GM06990 (cell line): ENCODE measurements around the gene HS2ST1.

ENCODE experiments used
- DNase-seq: peaks from one replicate; pipeline ENCODE4 v3.0.0-alpha.2; 2011; ENCODE audit not compliant: insufficient read length; ENCODE audit errors: extremely low read depth
- H3K27me3 ChIP-seq: replicated peaks from 2 replicates; pipeline ENCODE4 v1.6.0; 2011; ENCODE audit warnings: low read length; ENCODE audit not compliant: control insufficient read depth, insufficient read depth
- H3K36me3 ChIP-seq: 2 replicates; pipeline ENCODE4 v1.5.1; 2011; ENCODE audit warnings: low read length; ENCODE audit not compliant: control insufficient read depth, insufficient read depth
- H3K4me3 ChIP-seq: replicated peaks from 2 replicates; pipeline ENCODE4 v1.5.1; 2011; ENCODE audit warnings: low read depth, mild to moderate bottlenecking, control low read depth, low read length
- CTCF ChIP-seq: IDR thresholded peaks from 2 replicates; pipeline ENCODE4 v1.5.1; 2011; ENCODE audit warnings: low read length, control low read depth, mild to moderate bottlenecking, inconsistent platforms; ENCODE audit not compliant: insufficient read depth, poor library complexity, severe bottlenecking

The HS2ST1 gene

DNA sequence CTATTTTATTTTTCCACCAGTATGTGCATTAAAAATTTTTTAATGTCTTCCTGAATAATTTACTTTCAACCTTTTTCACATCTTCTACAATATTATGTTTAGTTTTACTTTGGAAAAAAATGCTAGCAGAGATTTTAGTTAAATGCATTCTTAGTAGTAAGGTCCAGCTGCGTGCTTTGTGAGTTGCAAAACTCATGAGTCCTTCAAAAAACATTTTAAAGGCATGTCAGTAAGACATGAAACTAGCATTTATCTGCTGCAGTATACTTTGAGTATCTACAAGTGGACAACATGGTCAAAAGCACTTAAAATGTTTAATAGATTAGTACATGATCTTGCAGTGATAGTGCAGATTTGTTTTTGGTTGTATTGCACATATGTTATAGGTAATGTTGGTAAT, 139.0 kb downstream of the HS2ST1 start:
- Histone ChIP-seq H3K36me3 (no peaks in the 10 kb centered on the region), H3K27me3 (no peaks in the 10 kb centered on the region), H3K4me3 (no peak overlapping the region)
- no peak for TF ChIP-seq CTCF
- no peak for DNase-seq

DNA sequence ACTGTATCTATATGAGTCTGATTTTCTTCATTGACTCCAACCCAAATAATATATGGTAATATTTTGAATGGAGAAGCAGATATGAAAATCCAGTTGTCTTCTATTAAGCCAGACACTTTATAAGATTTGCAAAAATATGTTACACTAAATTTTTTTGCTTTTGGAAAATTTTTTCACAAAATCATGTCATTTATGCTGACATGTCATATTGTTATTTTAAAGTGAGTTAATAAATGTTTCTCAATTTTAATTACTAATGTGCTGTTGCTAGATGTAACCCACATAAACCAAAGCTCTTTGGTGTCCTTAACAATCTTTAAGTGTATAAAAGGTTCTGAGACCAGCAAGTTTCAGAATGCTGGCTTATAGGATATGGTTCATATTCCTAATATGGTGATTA, 142.5 kb downstream of the HS2ST1 start:
- no peaks in the 10 kb centered on the region for H3K27me3 ChIP-seq
- no peak for TF ChIP-seq CTCF
- DNase-seq: no peak
- peak overlapping the region; percentile 12 for H3K4me3 ChIP-seq
- H3K36me3 ChIP-seq: no peaks in the 10 kb centered on the region

- Histone ChIP-seq H3K4me3 (peak overlapping the region; percentile 56), H3K27me3 (no peaks in the 10 kb centered on the region), H3K36me3 (no peaks in the 10 kb centered on the region)
- no peak for TF ChIP-seq CTCF
- no peak for DNase-seq
Observed at GRCh38 chr1:87058343-87058649, 143.9 kb downstream of the HS2ST1 start.

DNA sequence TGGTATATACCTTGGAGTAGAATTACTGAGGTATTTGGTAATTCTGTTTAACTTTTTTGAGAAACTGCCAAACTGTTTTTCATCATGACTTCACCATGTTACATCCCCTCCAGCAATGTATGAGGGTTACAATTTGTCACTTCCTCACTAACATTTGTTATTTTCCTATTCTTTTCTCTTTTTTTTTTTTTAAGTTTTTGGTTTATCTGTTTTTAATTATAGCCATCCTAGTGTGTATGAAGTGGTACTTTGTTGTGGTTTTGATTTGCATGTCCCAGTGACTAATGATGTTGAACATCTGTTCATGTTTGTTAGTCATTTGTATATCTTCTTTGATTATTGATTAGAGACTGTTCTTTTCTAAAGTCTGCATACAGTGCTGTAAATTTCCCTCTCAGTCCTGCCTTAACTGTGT, 147.3 kb downstream of the HS2ST1 start:
- H3K36me3 ChIP-seq: no peaks in the 10 kb centered on the region; the same call in 1 of the 2 replicates
- H3K27me3 ChIP-seq: no peaks in the 10 kb centered on the region
- peak; percentile 67 for DNase-seq
- no peak overlapping the region for H3K4me3 ChIP-seq
- TF ChIP-seq CTCF: no peak

- no peak for TF ChIP-seq CTCF
- Histone ChIP-seq H3K4me3 (no peak overlapping the region), H3K36me3 (no peaks in the 10 kb centered on the region; the same call in 1 of the 2 replicates), H3K27me3 (no peaks in the 10 kb centered on the region)
- DNase-seq: no peak
Observed at GRCh38 chr1:87062687-87063086, 148.3 kb downstream of the HS2ST1 start.

DNA sequence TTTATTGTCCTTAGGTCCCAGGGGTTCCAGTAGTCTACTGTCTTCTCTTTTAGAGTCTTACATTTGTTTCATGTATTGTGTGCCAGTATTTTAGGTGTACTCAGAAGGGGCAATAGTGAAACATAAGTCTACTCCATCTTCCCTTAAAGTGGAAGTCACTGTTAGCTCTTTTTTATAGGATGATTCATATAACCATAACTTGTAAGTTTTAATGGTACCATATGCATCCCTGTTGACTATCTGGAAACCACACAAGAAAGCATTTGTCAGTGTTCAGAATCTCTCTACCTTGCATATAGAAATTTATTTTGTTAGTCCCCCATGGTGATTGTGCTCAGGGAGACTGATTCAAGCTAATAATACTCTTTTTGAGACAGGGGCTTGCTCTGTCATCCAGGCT, 149.9 kb downstream of the HS2ST1 start:
- no peak for TF ChIP-seq CTCF
- H3K27me3 ChIP-seq: no peaks in the 10 kb centered on the region
- H3K36me3 ChIP-seq: no peaks in the 10 kb centered on the region; the same call in 1 of the 2 replicates
- no peak overlapping the region for H3K4me3 ChIP-seq
- no peak for DNase-seq
